H1 (cell line): ENCODE data around the gene KLHL21. TPM values are rescaled to one million over a fixed set of nuclear protein-coding genes. Genes with fewer than 3 reads are reported as not detected.
A peak's percentile ranks its signal among the peaks of the same experiment; 100 is the strongest.

ENCODE experiments used
- CTCF ChIA-PET: fragments of 300-600 bp; sonication (Branson Sonifier 250); formaldehyde crosslinking; loops from one replicate; lab custom pipeline; 2021; ENCODE audit not compliant: partially characterized antibody; lab: Charles Lee
- POLR2A ChIA-PET: fragments of 300-600 bp; sonication (Branson Sonifier 250); formaldehyde crosslinking; loops from one replicate; lab custom pipeline; 2021; ENCODE audit warnings: inconsistent platforms; ENCODE audit not compliant: partially characterized antibody; lab: Charles Lee
- DNase-seq, 2 experiments: peaks; one replicate each; pipeline versions ENCODE4 v3.0.0 to v3.0.0-alpha.2; 2010 to 2022; ENCODE audit warnings: low spot score in 2 of 2, low read depth in 1 of 2, mixed read lengths in 1 of 2
- FAIRE-seq: peaks from 2 replicates; lab custom pipeline; 2011; peaks lifted over from hg19 to GRCh38; lab: Jason Lieb, UNC
- H2AFZ ChIP-seq: 2 replicates; pipeline ENCODE4 v1.8.1; 2012; ENCODE audit warnings: low read length, inconsistent platforms
- H2AK5ac ChIP-seq: 2 replicates; pipeline ENCODE4 v1.6.1; 2013; ENCODE audit warnings: low read depth, low read length
- H2BK120ac ChIP-seq: replicated peaks from 2 replicates; pipeline ENCODE3; 2013; ENCODE audit warnings: low read depth, low read length, inconsistent platforms
- H2BK12ac ChIP-seq: 2 replicates; pipeline ENCODE4 v1.6.1; 2013; ENCODE audit warnings: low read depth, low read length
- H2BK15ac ChIP-seq: 2 replicates; pipeline ENCODE4 v1.6.1; 2013; ENCODE audit warnings: low read length
- H2BK20ac ChIP-seq: 2 replicates; pipeline ENCODE4 v1.6.1; 2013; ENCODE audit warnings: low read length
- H2BK5ac ChIP-seq: 2 replicates; pipeline ENCODE4 v1.6.1; 2013; ENCODE audit warnings: low read depth, low read length
- H3K14ac ChIP-seq: 2 replicates; pipeline ENCODE4 v1.6.1; 2013; ENCODE audit warnings: inconsistent platforms; ENCODE audit not compliant: insufficient read length
- H3K18ac ChIP-seq: 2 replicates; pipeline ENCODE4 v1.6.1; 2013; ENCODE audit warnings: low read length; ENCODE audit errors: extremely low read depth
- H3K23ac ChIP-seq: 2 replicates; pipeline ENCODE4 v1.6.1; 2013; ENCODE audit warnings: inconsistent platforms; ENCODE audit not compliant: insufficient read length
- H3K23me2 ChIP-seq: 2 replicates; pipeline ENCODE4 v1.6.1; 2013; ENCODE audit warnings: low read depth, low read length
- H3K27ac ChIP-seq: 2 replicates; pipeline ENCODE4 v1.6.1; 2011; ENCODE audit warnings: low read depth, low read length, inconsistent platforms
- H3K27me3 ChIP-seq, 4 experiments: replicated peaks in 1 of 4; 1 replicate in 1 of 4; 2 replicates in 3 of 4; pipeline versions ENCODE4 v1.6.1 to v1.8.1; 2011 to 2013; ENCODE audit warnings: low read length in 3 of 4, mild to moderate bottlenecking in 3 of 4, inconsistent platforms in 2 of 4, mixed read lengths in 2 of 4, moderate library complexity in 1 of 4; ENCODE audit not compliant: control insufficient read depth in 3 of 4, insufficient read depth in 3 of 4; ENCODE audit errors: extremely low read depth in 1 of 4
- H3K36me3 ChIP-seq, 4 experiments: 2 replicates each; pipeline versions ENCODE4 v1.6.1 to v1.8.1; 2011 to 2013; ENCODE audit warnings: mild to moderate bottlenecking in 4 of 4, low read length in 3 of 4, moderate library complexity in 2 of 4, control low read depth in 1 of 4, inconsistent platforms in 1 of 4; ENCODE audit not compliant: insufficient read depth in 4 of 4, control insufficient read depth in 2 of 4
- H3K4ac ChIP-seq: replicated peaks from 2 replicates; pipeline ENCODE3; 2013; ENCODE audit warnings: low read length, low read depth, mixed read lengths, inconsistent platforms; ENCODE audit not compliant: insufficient read length
- H3K4me1 ChIP-seq, 4 experiments: replicated peaks in 1 of 4; 1 replicate in 1 of 4; 2 replicates in 3 of 4; pipeline versions ENCODE4 v1.6.1 to v1.8.1; 2011 to 2013; ENCODE audit warnings: low read length in 3 of 4, inconsistent platforms in 2 of 4, mixed read lengths in 1 of 4; ENCODE audit not compliant: insufficient read depth in 4 of 4, control insufficient read depth in 3 of 4
- H3K4me2 ChIP-seq, 2 experiments: 2 replicates each; pipeline versions ENCODE4 v1.6.1 to v1.8.1; 2011 to 2013; ENCODE audit warnings: low read depth in 2 of 2, low read length in 2 of 2, control low read depth in 1 of 2, inconsistent platforms in 1 of 2, mild to moderate bottlenecking in 1 of 2; ENCODE audit not compliant: insufficient read depth in 1 of 2
- H3K4me3 ChIP-seq, 4 experiments: fragments of 200-600, 300-600 bp in 1 of 4; sonication (generic), shearing (Covaris generic), sonication (Bioruptor Twin) in 1 of 4; 2 replicates each; pipeline versions ENCODE4 v1.5.1 to v1.8.1; 2011 to 2016; ENCODE audit warnings: low read length in 4 of 4, low read depth in 3 of 4, control low read depth in 2 of 4, inconsistent platforms in 2 of 4, mild to moderate bottlenecking in 2 of 4, mixed read lengths in 1 of 4, moderate library complexity in 1 of 4; ENCODE audit not compliant: insufficient read depth in 2 of 4; ENCODE audit errors: extremely low read depth in 1 of 4
- H3K56ac ChIP-seq: replicated peaks from 2 replicates; pipeline ENCODE3; 2013; ENCODE audit warnings: low read depth, mild to moderate bottlenecking, mixed read lengths, low read length, inconsistent platforms; ENCODE audit not compliant: insufficient read length
- H3K79me1 ChIP-seq: 2 replicates; pipeline ENCODE4 v1.6.1; 2013; ENCODE audit warnings: low read depth, low read length, control low read depth
- H3K79me2 ChIP-seq, 2 experiments: 2 replicates each; pipeline versions ENCODE4 v1.6.1 to v1.8.1; 2012 to 2013; ENCODE audit warnings: low read length in 2 of 2, mild to moderate bottlenecking in 2 of 2, inconsistent platforms in 1 of 2; ENCODE audit not compliant: insufficient read depth in 2 of 2, control insufficient read depth in 1 of 2
- H3K9ac ChIP-seq, 4 experiments: replicated peaks in 1 of 4; 1 replicate in 1 of 4; 2 replicates in 3 of 4; pipeline versions ENCODE4 v1.6.1 to v1.8.1; 2011 to 2013; ENCODE audit warnings: low read depth in 3 of 4, low read length in 3 of 4, control low read depth in 2 of 4, mild to moderate bottlenecking in 2 of 4, moderate library complexity in 2 of 4, inconsistent platforms in 1 of 4; ENCODE audit errors: extremely low read depth in 1 of 4
- H3K9me3 ChIP-seq, 2 experiments: 2 replicates each; pipeline versions ENCODE4 v1.6.1 to v1.8.1; 2012 to 2013; ENCODE audit warnings: mild to moderate bottlenecking in 2 of 2, moderate library complexity in 2 of 2, control low read depth in 1 of 2, inconsistent platforms in 1 of 2, low read depth in 1 of 2, low read length in 1 of 2, mixed read lengths in 1 of 2; ENCODE audit not compliant: insufficient read depth in 2 of 2
- H4K20me1 ChIP-seq, 2 experiments: replicated peaks in 1 of 2; 2 replicates each; pipeline versions ENCODE3 to v1.8.1; 2011 to 2013; ENCODE audit warnings: inconsistent platforms in 2 of 2, low read length in 2 of 2, mild to moderate bottlenecking in 1 of 2; ENCODE audit not compliant: insufficient read depth in 2 of 2, control insufficient read depth in 1 of 2
- H4K5ac ChIP-seq: 2 replicates; pipeline ENCODE4 v1.6.1; 2013; ENCODE audit warnings: low read length, low read depth, mixed read lengths, inconsistent platforms; ENCODE audit not compliant: insufficient read length
- H4K8ac ChIP-seq: 2 replicates; pipeline ENCODE4 v1.8.0; 2013; ENCODE audit warnings: mild to moderate bottlenecking, moderate library complexity, low read length, inconsistent platforms; ENCODE audit not compliant: insufficient read depth; ENCODE audit errors: extremely low read depth
- H4K91ac ChIP-seq: replicated peaks from 2 replicates; pipeline ENCODE3; 2013; ENCODE audit warnings: low read length, mixed read lengths, inconsistent platforms; ENCODE audit not compliant: insufficient read length
- ATF2 ChIP-seq: IDR thresholded peaks from 2 replicates; pipeline ENCODE4 v1.6.1; 2012; ENCODE audit warnings: low read length, inconsistent platforms
- ATF3 ChIP-seq: IDR thresholded peaks from 2 replicates; pipeline ENCODE4 v1.6.1; 2011; ENCODE audit warnings: low read depth, mild to moderate bottlenecking, low read length; ENCODE audit not compliant: insufficient read depth
- CBX8 ChIP-seq: fragments of 300-800, 300-1000 bp; sonication (generic); IDR thresholded peaks from 2 replicates; pipeline ENCODE4 v1.7.1; 2016; ENCODE audit warnings: low read depth, low read length, borderline replicate concordance
- CHD1 ChIP-seq: IDR thresholded peaks from 2 replicates; pipeline ENCODE4 v1.6.1; 2012; ENCODE audit warnings: low read depth, low read length, improper control_type of control experiment
- CREB1 ChIP-seq: IDR thresholded peaks from 2 replicates; pipeline ENCODE4 v1.6.1; 2012; ENCODE audit warnings: inconsistent platforms
- POU5F1 ChIP-seq: IDR thresholded peaks from 2 replicates; pipeline ENCODE4 v1.6.1; 2011; ENCODE audit warnings: low read depth, mild to moderate bottlenecking, low read length, moderate library complexity
- SP2 ChIP-seq: IDR thresholded peaks from 2 replicates; pipeline ENCODE4 v1.6.1; 2012; ENCODE audit warnings: mild to moderate bottlenecking, low read length, inconsistent platforms
- WGBS, 2 experiments: shearing (Covaris generic) in 1 of 2; methylation state at CpG; one replicate each; pipeline versions ENCODE4 v1.1.6 to v1.1.7; 2013 to 2015; ENCODE audit warnings: low lambda C conversion rate in 2 of 2, mixed read lengths in 2 of 2, inconsistent platforms in 1 of 2, low coverage in 1 of 2, missing lambda C conversion rate in 1 of 2; ENCODE audit not compliant: insufficient replicate concordance in 2 of 2, insufficient coverage in 1 of 2, insufficient read length in 1 of 2; ENCODE audit errors: extremely low coverage in 1 of 2, missing lambda C conversion rate in 1 of 2; 5-methylcytosine and 5-hydroxymethylcytosine counted together
- polyA plus RNA-seq, 7 experiments: library from polyadenylated mRNA; depleted of rRNA in 3 of 7; stranded (reverse) in 5 of 7; unstranded in 2 of 7; fragments of >200 nt in 5 of 7; fragments of 200-250 nt in 2 of 7; gene quantifications; 1 replicate in 5 of 7; 2 replicates in 1 of 7; 4 replicates in 1 of 7; pipeline versions ENCODE4 v1.2.1 to v1.2.3, GENCODE V29; 2011 to 2013; ENCODE audit warnings: missing spikeins in 2 of 7, mixed read lengths in 2 of 7
- total RNA-seq: library from RNA; stranded (reverse); fragmentation: NEBNext Ultra II Directional; extraction: Animal tissue kit (Norgen Biotek cat#: 25700); gene quantifications from 2 replicates; pipeline ENCODE4 v1.2.1, GENCODE V29; 2021

Gene KLHL21
- total and polyA plus RNA-seq, 2 of the 8 experiments (the other 6 are each of a cell fraction or from before 2014, with no cell fraction given): 11.9 to 22.3 TPM

- FAIRE-seq (no peak), DNase-seq (no peak)
- Histone ChIP-seq H2BK5ac (no peak overlapping the region), H3K9me3 (no peaks in the 10 kb centered on the region), H4K5ac (no peak overlapping the region), H3K4ac (no peak overlapping the region), H4K20me1 (peaks cover 8 to 9% of the 10 kb centered on the region in 2 experiments), H3K4me1 (no peaks in the 10 kb centered on the region), H2BK20ac (no peak overlapping the region), H2BK15ac (no peak overlapping the region), H3K23ac (no peak overlapping the region), H3K23me2 (no peaks in the 10 kb centered on the region), H3K36me3 (peaks cover 20 to 47% (median 31%) of the 10 kb centered on the region in 4 experiments), H4K8ac (0 out of 2 replicates have a peak overlapping the region, but pooled peaks have one; percentile 57), H3K4me2 (no peak overlapping the region), H3K9ac (no peak overlapping the region), H2BK12ac (no peak overlapping the region), H3K14ac (no peak overlapping the region), H3K4me3 (no peak overlapping the region), H2BK120ac (no peak overlapping the region), H3K27me3 (no peaks in the 10 kb centered on the region), H3K18ac (no peak overlapping the region), H2AK5ac (no peak overlapping the region), H2AFZ (no peak overlapping the region), H3K27ac (no peak overlapping the region), H3K56ac (no peak overlapping the region), H3K79me2 (no peaks in the 10 kb centered on the region), H3K79me1 (no peaks in the 10 kb centered on the region; the same call in 1 of the 2 replicates), H4K91ac (no peak overlapping the region)
- POLR2A ChIA-PET: interaction anchor here (0.6 to 3.9 kb wide), 12 partner anchors 9 to 286 kb away, joined by 3 to 36 read pairs (median 4); partner anchors contain the start of genes KLHL21, NOL9 and TAS1R1
- 92% methylated on average over 30 of the region's 30 CpGs; no CpG with 5 or more reads in 1 of the 2 experiments for WGBS, 2 experiments
- CTCF ChIA-PET: interaction anchor here (0.6 to 3.7 kb wide), 11 partner anchors 9 to 51 kb away, joined by 3 to 48 read pairs (median 4); partner anchors contain the start of genes KLHL21 and THAP3
- TF ChIP-seq SP2: no peak
- TF ChIP-seq ATF3: no peak
- no peak for TF ChIP-seq POU5F1
- no peak for TF ChIP-seq CHD1
- no peak for TF ChIP-seq CBX8
- no peak for TF ChIP-seq ATF2
- TF ChIP-seq CREB1: no peak
Observed at GRCh38 chr1:6632588-6633514, 30.2 kb upstream of the KLHL21 start.
